K562 (cell line): Measurements from ENCODE around the gene FOSL2. TPM values are rescaled to one million over a fixed set of nuclear protein-coding genes. Genes with fewer than 3 reads are reported as not detected.

ENCODE experiments used
- ATAC-seq: fragments of 200-7000 bp; cut with Tn5 transposase; 3 replicates; pipeline ENCODE4 v1.9.1; 2020; ENCODE audit warnings: moderate library complexity
- BruUV-seq: library from RNA; stranded (reverse); fragments of 400-500 nt; replicated peaks from 2 replicates; lab custom pipeline; 2021; lab: Mats Ljungman, UMichigan
- CTCF ChIA-PET: fragments of 300-600 bp; formaldehyde crosslinking; extraction: SDS; loops from one replicate; lab custom pipeline; 2021; ENCODE audit warnings: low intra/inter-chr PET ratio; lab: Yijun Ruan, JAX
- POLR2A ChIA-PET: fragments of 300-600, 350-650 bp; sonication (Branson Sonifier 250); formaldehyde crosslinking; extraction: SDS; loops from one replicate; lab custom pipeline; 2021; ENCODE audit warnings: antibody characterized with exemption, inconsistent platforms; lab: Yijun Ruan, JAX
- DNase-seq, 4 experiments: peaks; one replicate each; pipeline versions ENCODE4 v3.0.0 to v3.0.0-alpha.2; 2011 to 2018; ENCODE audit warnings: low spot score in 3 of 4, mixed read lengths in 3 of 4; ENCODE audit errors: extremely low read depth in 1 of 4
- FAIRE-seq: peaks from 2 replicates; lab custom pipeline; 2011; peaks lifted over from hg19 to GRCh38; lab: Jason Lieb, UNC
- H2AFZ ChIP-seq: 2 replicates; pipeline ENCODE4 v1.6.0; 2011; ENCODE audit warnings: low read depth, low read length, control low read depth, inconsistent platforms
- H3K27ac ChIP-seq: fragments of 200-600 bp; 3 replicates; pipeline ENCODE4 v1.8.0; 2011; ENCODE audit warnings: low read depth, mild to moderate bottlenecking, control low read depth, inconsistent platforms, low read length, moderate library complexity, mixed read lengths; ENCODE audit errors: extremely low read depth
- H3K27me3 ChIP-seq, 2 experiments: fragments of 300-600 bp in 1 of 2; 2 replicates in 1 of 2; 3 replicates in 1 of 2; pipeline versions ENCODE4 v1.6.0 to v1.8.0; 2011; ENCODE audit warnings: inconsistent platforms in 2 of 2, low read length in 2 of 2, mild to moderate bottlenecking in 1 of 2, mixed read lengths in 1 of 2, moderate library complexity in 1 of 2; ENCODE audit not compliant: control insufficient read depth in 2 of 2, insufficient read depth in 2 of 2
- H3K36me3 ChIP-seq: fragments of 300-600 bp; 3 replicates; pipeline ENCODE4 v1.8.0; 2011; ENCODE audit warnings: mild to moderate bottlenecking, low read length, inconsistent platforms; ENCODE audit not compliant: control insufficient read depth, insufficient read depth
- H3K4me1 ChIP-seq, 2 experiments: fragments of 200-600 bp in 1 of 2; replicated peaks in 1 of 2; 2 replicates in 1 of 2; 3 replicates in 1 of 2; pipeline versions ENCODE4 v1.5.1 to v1.8.0; 2011; ENCODE audit warnings: inconsistent platforms in 2 of 2, low read length in 2 of 2, mild to moderate bottlenecking in 1 of 2, mixed read lengths in 1 of 2, moderate library complexity in 1 of 2; ENCODE audit not compliant: control insufficient read depth in 2 of 2, insufficient read depth in 2 of 2
- H3K4me2 ChIP-seq: 2 replicates; pipeline ENCODE4 v1.6.1; 2011; ENCODE audit warnings: low read length, control low read depth, inconsistent platforms, mixed read lengths; ENCODE audit not compliant: insufficient read depth
- H3K4me3 ChIP-seq: fragments of 200-600 bp; sonication (generic), shearing (Covaris generic); 2 replicates; pipeline ENCODE4 v1.5.1; 2016; ENCODE audit warnings: control low read depth, inconsistent platforms
- H3K79me2 ChIP-seq: fragments of 200-600 bp; 3 replicates; pipeline ENCODE4 v1.8.0; 2011; ENCODE audit warnings: low read length, inconsistent platforms; ENCODE audit not compliant: control insufficient read depth, insufficient read depth
- H3K9ac ChIP-seq, 2 experiments: 2 replicates each; pipeline versions ENCODE4 v1.6.0 to v1.6.1; 2011; ENCODE audit warnings: low read depth in 2 of 2, low read length in 2 of 2, control low read depth in 1 of 2, inconsistent platforms in 1 of 2, mild to moderate bottlenecking in 1 of 2, mixed read lengths in 1 of 2; ENCODE audit not compliant: insufficient read depth in 1 of 2
- H3K9me1 ChIP-seq: one replicate; pipeline ENCODE4 v1.6.0; 2011; ENCODE audit warnings: inconsistent platforms, mild to moderate bottlenecking, low read length, moderate library complexity; ENCODE audit not compliant: control insufficient read depth, insufficient read depth
- H3K9me3 ChIP-seq: replicated peaks from 2 replicates; pipeline ENCODE4 v1.5.1; 2011; ENCODE audit warnings: low read depth, low read length, inconsistent platforms; ENCODE audit not compliant: control insufficient read depth, insufficient read depth
- H4K20me1 ChIP-seq: replicated peaks from 2 replicates; pipeline ENCODE4 v1.6.1; 2011; ENCODE audit warnings: low read length, inconsistent platforms, mixed read lengths; ENCODE audit not compliant: control insufficient read depth, insufficient read depth
- EHMT2 ChIP-seq: fragments of 450-650 bp; IDR thresholded peaks from 2 replicates; pipeline ENCODE4 v1.6.1; 2018; ENCODE audit warnings: antibody characterized with exemption
- PTBP1 ChIP-seq: fragments of 200-400 bp; formaldehyde crosslinking; IDR thresholded peaks from 2 replicates; pipeline ENCODE4 v1.6.1; 2017; ENCODE audit warnings: low read depth, low read length
- RBM17 ChIP-seq: fragments of 200-400 bp; formaldehyde crosslinking; IDR thresholded peaks from 2 replicates; pipeline ENCODE4 v1.6.1; 2017; ENCODE audit warnings: low read depth, mild to moderate bottlenecking, low read length, borderline replicate concordance
- SNRNP70 ChIP-seq: fragments of 200-400 bp; formaldehyde crosslinking; optimal IDR thresholded peaks from 2 replicates; pipeline ENCODE3; 2017; ENCODE audit warnings: low read depth, low read length
- TAF7 ChIP-seq: fragments of 450-650 bp; IDR thresholded peaks from 2 replicates; pipeline ENCODE4 v1.6.1; 2016; ENCODE audit warnings: missing genetic modification characterization, missing compliant biosample characterization
- ZC3H8 ChIP-seq: fragments of 450-650 bp; IDR thresholded peaks from 2 replicates; pipeline ENCODE4 v1.6.1; 2017
- WGBS: fragments of 100-300 bp; shearing (Covaris generic); methylation state at CpG from one replicate; pipeline ENCODE4 v1.1.6; 2016; ENCODE audit warnings: low coverage, mixed read lengths; ENCODE audit not compliant: insufficient coverage; ENCODE audit errors: missing lambda C conversion rate; 5-methylcytosine and 5-hydroxymethylcytosine counted together
- in situ Hi-C: fragments of 300-500 bp; cut with MboI; formaldehyde crosslinking; loops from 4 replicates; pipeline ENCODE4 v1.15.0; 2018; ENCODE audit warnings: inconsistent platforms, mixed read lengths
- intact Hi-C: fragments of 100-400 bp; cut with micrococcal nuclease; formaldehyde crosslinking; loops from 2 replicates; pipeline ENCODE4 v1.14.2; 2022
- polyA plus RNA-seq, 8 experiments: library from polyadenylated mRNA; depleted of rRNA in 4 of 8; stranded (reverse) in 5 of 8; unstranded in 3 of 8; fragments of >200 nt; fragmentation: Nextera tagmentation in 2 of 8; fragmentation: Illumina TruSeq in 1 of 8; extraction: Ambion mirVana in 2 of 8; extraction: Trizol in 1 of 8; gene quantifications; 2 replicates each; pipeline versions ENCODE4 v1.2.1 to v1.2.3, GENCODE V29; 2011 to 2014; ENCODE audit warnings: inconsistent platforms in 1 of 8, missing spikeins in 1 of 8
- total RNA-seq, 7 experiments: library from RNA; depleted of rRNA in 6 of 7; stranded (reverse); fragments of >200 nt in 6 of 7; fragmentation: Illumina TruSeq in 2 of 7; extraction: Trizol in 2 of 7; gene quantifications; 2 replicates each; pipeline versions ENCODE4 v1.2.1 to v1.2.3, GENCODE V29; 2011 to 2021; ENCODE audit warnings: low replicate concordance in 1 of 7

Gene FOSL2
- total and polyA plus RNA-seq, 9 of the 15 experiments (the other 6 are each of a cell fraction or from before 2014, with no cell fraction given) = 0.04 to 2.9 (median 0.80) TPM

DNA sequence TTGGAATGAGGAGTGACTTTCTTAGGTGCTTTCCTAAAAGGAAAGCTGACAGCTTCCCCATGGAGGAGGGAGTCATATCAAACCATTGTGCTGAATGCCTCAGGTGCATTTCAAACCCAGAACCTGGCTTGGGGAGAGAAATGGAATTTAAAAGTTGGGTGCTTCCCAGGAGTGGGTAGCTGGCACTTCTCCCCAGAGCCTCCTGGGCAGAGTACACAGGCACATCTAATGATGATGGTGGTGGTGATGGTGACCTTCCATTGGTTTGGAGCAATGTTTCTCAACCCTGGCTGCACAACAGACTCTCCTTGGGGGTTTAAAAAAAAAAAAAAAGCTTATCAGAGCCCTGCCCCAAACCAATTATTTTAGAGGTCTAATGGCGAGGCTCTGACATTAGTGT lies 8.3 kb downstream of the FOSL2 start (continued):
- TF ChIP-seq TAF7 (tag) = no peak
- TF ChIP-seq, all 486 proteins: peak for 0

DNA sequence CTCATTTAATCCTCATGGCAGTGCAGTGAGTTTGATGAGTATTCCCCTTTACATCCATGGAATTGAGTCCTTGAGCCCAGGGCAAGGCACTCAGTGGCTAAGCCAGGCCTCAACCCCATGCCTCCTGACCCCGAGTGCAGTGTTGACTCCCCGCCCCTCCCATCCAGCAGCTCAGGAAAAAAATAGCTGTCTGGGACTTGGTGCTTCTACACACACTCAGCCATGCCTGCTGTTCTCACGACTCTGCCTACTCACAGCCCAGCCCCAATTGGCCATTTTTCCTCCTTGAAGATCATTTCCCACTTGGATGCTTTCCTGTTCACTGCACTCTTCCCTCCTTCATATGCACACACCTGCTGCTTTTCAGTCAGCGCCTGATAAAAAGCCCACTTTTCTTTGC lies 8.8 kb downstream of the FOSL2 start:
- in situ Hi-C loops (loop anchor here (10.0 kb wide), 1 partner anchor 237 kb away; no protein-coding TSS in a partner anchor), intact Hi-C loops (no loop called here)
- Histone ChIP-seq H3K4me3 (no peak overlapping the region), H3K27me3 (peaks cover 15 to 44% of the 10 kb centered on the region in 2 experiments), H3K9me3 (no peaks in the 10 kb centered on the region), H3K79me2 (no peaks in the 10 kb centered on the region), H2AFZ (no peak overlapping the region), H3K36me3 (no peaks in the 10 kb centered on the region), H3K9ac (no peak overlapping the region), H3K27ac (no peak overlapping the region), H4K20me1 (no peaks in the 10 kb centered on the region), H3K4me1 (no peaks in the 10 kb centered on the region), H3K9me1 (no peaks in the 10 kb centered on the region), H3K4me2 (no peak overlapping the region)
- WGBS = 7% methylated on average over 4 of the region's 4 CpGs
- POLR2A ChIA-PET = interaction anchor here (0.7 to 1.2 kb wide), 4 partner anchors 11 to 596 kb away, joined by 3 to 4 read pairs (median 3); no protein-coding TSS in a partner anchor
- BruUV-seq = no TSS peak
- CTCF ChIA-PET = no interaction called here
- DNase-seq (no peak), ATAC-seq (no peak; the same call in 2 of the 3 replicates), FAIRE-seq (no peak)
- TF ChIP-seq EHMT2 (no peak), ZC3H8 (no peak), RBM17 (no peak), SNRNP70 (no peak), PTBP1 (no peak)
